ENCODE data around the gene KDM3A.

KDM3A gene

GRCh38 chr2:86453836-86454235 is 12.7 kb downstream of the KDM3A start:
- Histone ChIP-seq H3K4me3 (ENCODE audit: low read depth, low read length) (no peak overlapping the region), H3K27ac (ENCODE audit: low read depth, low read length) (no peak overlapping the region), H4K8ac (ENCODE audit: low read depth, low read length) (no peak overlapping the region), H2BK5ac (ENCODE audit: low read depth, low read length, poor library complexity) (no peak overlapping the region), H4K91ac (ENCODE audit: low read depth, low read length) (no peak overlapping the region), H3K4me1 (ENCODE audit: control insufficient read depth in 1 of 2, insufficient read depth in 2 of 2, low read length in 2 of 2) (no peaks in the 10 kb centered on the region), H3K79me2 (ENCODE audit: control insufficient read depth, insufficient read depth, low read length, poor library complexity) (no peaks in the 10 kb centered on the region), H2BK120ac (ENCODE audit: insufficient read depth, low read length, poor library complexity) (no peak overlapping the region), H3K9ac (ENCODE audit: low read length) (no peak overlapping the region), H3K79me1 (ENCODE audit: low read length) (no peaks in the 10 kb centered on the region), H3K18ac (ENCODE audit: low read length) (no peak overlapping the region), H3K4me2 (ENCODE audit: low read length) (no peak overlapping the region), H3K36me3 (ENCODE audit: control insufficient read depth in 1 of 2, insufficient read depth in 2 of 2, low read length in 2 of 2) (peaks cover 13 to 31% of the 10 kb centered on the region in 2 experiments), H3K14ac (ENCODE audit: low read length) (no peak overlapping the region), H2AK5ac (ENCODE audit: low read length) (no peak overlapping the region), H3K23ac (ENCODE audit: low read length) (no peak overlapping the region), H2BK12ac (ENCODE audit: low read length) (no peak overlapping the region), H2AFZ (ENCODE audit: insufficient read depth, low read length, poor library complexity) (no peak overlapping the region), H3K9me3 (ENCODE audit: insufficient read depth, low read depth, low read length) (no peaks in the 10 kb centered on the region), H3K4ac (ENCODE audit: low read depth, low read length) (no peak overlapping the region), H3K27me3 (ENCODE audit: insufficient read depth, low read length) (no peaks in the 10 kb centered on the region), H4K12ac (ENCODE audit: low read depth, low read length) (no peak overlapping the region)
- no CpG with 5 or more reads among the region's 2 CpGs for WGBS (ENCODE audit: extremely low coverage, insufficient coverage, insufficient read length)
- DNase-seq = no peak

- H4K8ac ChIP-seq (ENCODE audit: low read depth, low read length) = no peak overlapping the region
- no peak for DNase-seq
- H3K79me1 ChIP-seq (ENCODE audit: low read length) = no peaks in the 10 kb centered on the region
- H3K14ac ChIP-seq (ENCODE audit: low read length) = no peak overlapping the region
- no peak overlapping the region for H3K9ac ChIP-seq (ENCODE audit: low read length)
- H2BK12ac ChIP-seq (ENCODE audit: low read length) = no peak overlapping the region
- H3K23ac ChIP-seq (ENCODE audit: low read length) = no peak overlapping the region
- H3K4me2 ChIP-seq (ENCODE audit: low read length) = no peak overlapping the region
- no peak overlapping the region for H3K18ac ChIP-seq (ENCODE audit: low read length)
- no peak overlapping the region for H4K91ac ChIP-seq (ENCODE audit: low read depth, low read length)
- peaks cover 13 to 31% of the 10 kb centered on the region in 2 experiments for H3K36me3 ChIP-seq (ENCODE audit: control insufficient read depth in 1 of 2, insufficient read depth in 2 of 2, low read length in 2 of 2)
- no peaks in the 10 kb centered on the region for H3K79me2 ChIP-seq (ENCODE audit: control insufficient read depth, insufficient read depth, low read length, poor library complexity)
- H3K4me1 ChIP-seq (ENCODE audit: control insufficient read depth in 1 of 2, insufficient read depth in 2 of 2, low read length in 2 of 2) = no peaks in the 10 kb centered on the region
- H3K27ac ChIP-seq (ENCODE audit: low read depth, low read length) = no peak overlapping the region
- no peak overlapping the region for H3K4me3 ChIP-seq (ENCODE audit: low read depth, low read length)
- H4K12ac ChIP-seq (ENCODE audit: low read depth, low read length) = no peak overlapping the region
- no peak overlapping the region for H2BK5ac ChIP-seq (ENCODE audit: low read depth, low read length, poor library complexity)
- H2BK120ac ChIP-seq (ENCODE audit: insufficient read depth, low read length, poor library complexity) = no peak overlapping the region
- no peak overlapping the region for H2AFZ ChIP-seq (ENCODE audit: insufficient read depth, low read length, poor library complexity)
- H2AK5ac ChIP-seq (ENCODE audit: low read length) = no peak overlapping the region
- no peak overlapping the region for H3K4ac ChIP-seq (ENCODE audit: low read depth, low read length)
- H3K9me3 ChIP-seq (ENCODE audit: insufficient read depth, low read depth, low read length) = no peaks in the 10 kb centered on the region
- H3K27me3 ChIP-seq (ENCODE audit: insufficient read depth, low read length) = no peaks in the 10 kb centered on the region
These were observed 13.1 kb downstream of the KDM3A start for GRCh38 chr2:86454238-86454637.

- Histone ChIP-seq H3K4me1 (ENCODE audit: control insufficient read depth in 1 of 2, insufficient read depth in 2 of 2, low read length in 2 of 2) (no peaks in the 10 kb centered on the region), H3K27ac (ENCODE audit: low read depth, low read length) (no peak overlapping the region), H3K9ac (ENCODE audit: low read length) (no peak overlapping the region), H3K4me3 (ENCODE audit: low read depth, low read length) (no peak overlapping the region), H3K4ac (ENCODE audit: low read depth, low read length) (no peak overlapping the region), H4K12ac (ENCODE audit: low read depth, low read length) (no peak overlapping the region), H2BK12ac (ENCODE audit: low read length) (no peak overlapping the region), H4K8ac (ENCODE audit: low read depth, low read length) (no peak overlapping the region), H3K79me1 (ENCODE audit: low read length) (no peaks in the 10 kb centered on the region), H2AFZ (ENCODE audit: insufficient read depth, low read length, poor library complexity) (no peak overlapping the region), H2BK5ac (ENCODE audit: low read depth, low read length, poor library complexity) (no peak overlapping the region), H3K23ac (ENCODE audit: low read length) (no peak overlapping the region), H3K79me2 (ENCODE audit: control insufficient read depth, insufficient read depth, low read length, poor library complexity) (no peaks in the 10 kb centered on the region), H3K18ac (ENCODE audit: low read length) (no peak overlapping the region), H3K14ac (ENCODE audit: low read length) (no peak overlapping the region), H2BK120ac (ENCODE audit: insufficient read depth, low read length, poor library complexity) (no peak overlapping the region), H4K91ac (ENCODE audit: low read depth, low read length) (no peak overlapping the region), H3K36me3 (ENCODE audit: control insufficient read depth in 1 of 2, insufficient read depth in 2 of 2, low read length in 2 of 2) (peaks cover 11 to 26% of the 10 kb centered on the region in 2 experiments), H2AK5ac (ENCODE audit: low read length) (no peak overlapping the region), H3K9me3 (ENCODE audit: insufficient read depth, low read depth, low read length) (no peaks in the 10 kb centered on the region), H3K4me2 (ENCODE audit: low read length) (no peak overlapping the region), H3K27me3 (ENCODE audit: insufficient read depth, low read length) (no peaks in the 10 kb centered on the region)
- WGBS (ENCODE audit: extremely low coverage, insufficient coverage, insufficient read length) = no CpG with 5 or more reads among the region's 5 CpGs
- no peak for DNase-seq
These were observed 14.0 kb downstream of the KDM3A start for GRCh38 chr2:86455181-86455580.

GRCh38 chr2:86461042-86461743 is 20.0 kb downstream of the KDM3A start:
- Histone ChIP-seq H2BK120ac (ENCODE audit: insufficient read depth, low read length, poor library complexity) (no peak overlapping the region), H3K23ac (ENCODE audit: low read length) (no peak overlapping the region), H3K4me3 (ENCODE audit: low read depth, low read length) (no peak overlapping the region), H2AK5ac (ENCODE audit: low read length) (no peak overlapping the region), H3K4me2 (ENCODE audit: low read length) (no peak overlapping the region), H4K8ac (ENCODE audit: low read depth, low read length) (no peak overlapping the region), H3K4me1 (ENCODE audit: control insufficient read depth in 1 of 2, insufficient read depth in 2 of 2, low read length in 2 of 2) (no peaks in the 10 kb centered on the region), H3K4ac (ENCODE audit: low read depth, low read length) (no peak overlapping the region), H4K91ac (ENCODE audit: low read depth, low read length) (no peak overlapping the region), H3K9me3 (ENCODE audit: insufficient read depth, low read depth, low read length) (no peaks in the 10 kb centered on the region), H3K79me2 (ENCODE audit: control insufficient read depth, insufficient read depth, low read length, poor library complexity) (no peaks in the 10 kb centered on the region), H4K12ac (ENCODE audit: low read depth, low read length) (no peak overlapping the region), H2AFZ (ENCODE audit: insufficient read depth, low read length, poor library complexity) (no peak overlapping the region), H2BK5ac (ENCODE audit: low read depth, low read length, poor library complexity) (no peak overlapping the region), H2BK12ac (ENCODE audit: low read length) (no peak overlapping the region), H3K36me3 (ENCODE audit: control insufficient read depth in 1 of 2, insufficient read depth in 2 of 2, low read length in 2 of 2) (peaks cover 16 to 43% of the 10 kb centered on the region in 2 experiments), H3K27me3 (ENCODE audit: insufficient read depth, low read length) (no peaks in the 10 kb centered on the region), H3K27ac (ENCODE audit: low read depth, low read length) (no peak overlapping the region), H3K9ac (ENCODE audit: low read length) (no peak overlapping the region), H3K79me1 (ENCODE audit: low read length) (no peaks in the 10 kb centered on the region), H3K18ac (ENCODE audit: low read length) (no peak overlapping the region), H3K14ac (ENCODE audit: low read length) (no peak overlapping the region)
- WGBS (ENCODE audit: extremely low coverage, insufficient coverage, insufficient read length) = no CpG with 5 or more reads among the region's 3 CpGs
- DNase-seq = no peak
